Psoas muscle (tissue), 8 donors: ENCODE results near the gene CCDC86. TPM values are rescaled to one million over a fixed set of nuclear protein-coding genes. Genes with fewer than 3 reads are reported as not detected.

Experiments
- ATAC-seq, 4 donors: fragments of 200-7000 bp; cut with Tn5 transposase; one replicate each; pipeline ENCODE4 v1.9.1; 2020; ENCODE audit warnings: moderate library complexity in 3 of 4, mild to moderate bottlenecking in 2 of 4
- DNase-seq, 2 donors: peaks; one replicate each; pipeline ENCODE4 v3.0.0-alpha.2; 2020
- H3K27ac ChIP-seq: fragments of 200-600 bp; one replicate; pipeline ENCODE4 v1.8.0; 2022
- H3K27me3 ChIP-seq, 3 donors: fragments of 200-600 bp in 1 of 3; one replicate each; pipeline versions ENCODE4 v1.6.1 to v1.8.0; 2013 to 2022; ENCODE audit warnings: low read length in 2 of 3, mild to moderate bottlenecking in 2 of 3, moderate library complexity in 1 of 3; ENCODE audit not compliant: insufficient read depth in 3 of 3
- H3K36me3 ChIP-seq, 2 donors: fragments of 200-600 bp in 1 of 2; one replicate each; pipeline versions ENCODE4 v1.6.1 to v1.8.0; 2013 to 2022; ENCODE audit warnings: low read depth in 1 of 2, mild to moderate bottlenecking in 1 of 2, moderate library complexity in 1 of 2; ENCODE audit not compliant: insufficient read depth in 1 of 2
- H3K4me1 ChIP-seq: fragments of 200-600 bp; one replicate; pipeline ENCODE4 v1.8.0; 2022
- H3K4me3 ChIP-seq: fragments of 200-600 bp; one replicate; pipeline ENCODE4 v1.8.0; 2022; ENCODE audit warnings: mild to moderate bottlenecking
- H3K9me3 ChIP-seq: fragments of 200-600 bp; one replicate; pipeline ENCODE4 v1.8.0; 2022
- WGBS, 3 donors: extraction: QIAGEN DNeasy Blood & Tissue Kit; methylation state at CpG; one replicate each; pipeline versions ENCODE4 v1.1.6 to v1.1.7; 2013; 5-methylcytosine and 5-hydroxymethylcytosine counted together
- intact Hi-C, 2 donors: fragments of 100-400 bp; cut with DNase I; formaldehyde crosslinking; loops; one replicate each; pipeline versions ENCODE4 v1.11.0 to v1.14.2; 2022
- polyA plus RNA-seq, 3 donors: library from polyadenylated mRNA; stranded (reverse); fragments of 200-250 nt; gene quantifications; one replicate each; pipeline ENCODE4 v1.2.3, GENCODE V29; 2013
- total RNA-seq, 4 donors: library from RNA; stranded (reverse); fragmentation: NEBNext Ultra II Directional in 2 of 4; extraction: Animal tissue kit (Norgen Biotek cat#: 25700) in 2 of 4; gene quantifications; one replicate each; pipeline versions ENCODE4 v1.2.1 to v1.2.4, GENCODE V29; 2021 to 2023
- TF ChIP-seq, protein P1 (sequence below): fragments of 200-600 bp; IDR thresholded peaks from one replicate; pipeline ENCODE4 v1.8.0; 2022; ENCODE audit warnings: antibody characterized with exemption
- donor health status: healthy with polysubstance abuse.
- donor health status: DM: no; HTN: no; CAD: no; lungs with moderate emphysema.
- donor health status: Bipolar disorder and iron deficiency.
- donor health status: healthy.
- donor health status: DM: yes; HTN: yes; CAD: no.
- donor health status: DM: no; HTN: no; CAD: no.
- donor health status: DM: no; HTN: no; CAD: no.
- donor health status: DM: yes; HTN: yes; CAD: no.

CCDC86 gene
- total and polyA plus RNA-seq, 7 donors = 24.8 to 55.4 (median 36.2) TPM

DNA sequence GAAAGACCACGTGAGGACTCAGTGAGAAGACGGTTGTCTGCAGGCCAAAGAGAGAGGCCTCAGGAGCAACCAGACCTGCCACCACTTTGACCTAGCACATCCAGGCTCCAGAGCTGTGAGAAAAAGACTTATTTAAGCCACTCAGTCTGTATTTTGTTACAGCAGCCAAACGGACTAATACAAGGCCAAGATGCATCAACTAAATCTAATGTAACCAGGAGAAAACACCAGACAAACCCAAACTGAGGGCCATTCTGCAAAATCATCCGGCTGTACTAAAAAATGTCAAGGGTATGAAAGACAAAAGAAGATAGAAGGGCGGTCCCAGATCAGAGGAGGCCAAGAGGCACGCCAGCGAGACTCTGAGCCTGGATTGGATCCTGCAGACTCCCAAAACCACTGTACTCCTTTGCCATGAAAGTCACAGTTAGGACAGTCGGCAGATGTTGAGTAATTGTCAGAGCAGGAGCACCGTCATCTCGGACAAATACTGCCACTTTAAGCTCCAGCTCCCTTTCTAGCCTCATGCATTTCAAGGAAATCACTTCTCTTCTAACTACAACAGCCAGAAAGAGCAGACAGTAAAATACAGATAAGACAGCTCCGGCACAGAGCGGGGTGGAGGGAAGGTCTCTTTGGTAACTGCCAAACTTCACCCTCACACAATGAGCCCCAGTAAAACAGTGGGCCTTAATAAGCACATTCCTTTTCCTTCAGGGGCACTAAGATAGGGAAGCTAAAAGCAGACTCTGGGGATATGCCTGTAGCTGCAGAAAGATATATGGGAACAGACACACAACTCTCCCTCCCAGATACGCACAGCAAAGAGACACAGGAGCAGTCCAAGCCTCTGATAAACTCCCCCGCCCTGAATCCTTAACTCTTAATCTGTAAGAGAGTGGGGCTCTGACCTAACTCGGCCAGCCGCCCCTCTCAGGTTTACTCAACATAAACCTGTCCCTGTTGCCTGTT lies 21.9 kb downstream of the CCDC86 start:
- Histone ChIP-seq H3K36me3 (no peaks in the 10 kb centered on the region), H3K4me3 (no peak overlapping the region), H3K4me1 (no peaks in the 10 kb centered on the region), H3K27ac (no peak overlapping the region), H3K27me3 (no peaks in the 10 kb centered on the region), H3K9me3 (no peaks in the 10 kb centered on the region)
- intact Hi-C loops = no loop called here
- ATAC-seq (no peak), DNase-seq (peak in 1 of 2 donors; percentile 19)
- WGBS, 3 donors = 79 to 83% (median 80%) methylated on average over 16 of the region's 16 CpGs
- TF ChIP-seq, protein P1, sequence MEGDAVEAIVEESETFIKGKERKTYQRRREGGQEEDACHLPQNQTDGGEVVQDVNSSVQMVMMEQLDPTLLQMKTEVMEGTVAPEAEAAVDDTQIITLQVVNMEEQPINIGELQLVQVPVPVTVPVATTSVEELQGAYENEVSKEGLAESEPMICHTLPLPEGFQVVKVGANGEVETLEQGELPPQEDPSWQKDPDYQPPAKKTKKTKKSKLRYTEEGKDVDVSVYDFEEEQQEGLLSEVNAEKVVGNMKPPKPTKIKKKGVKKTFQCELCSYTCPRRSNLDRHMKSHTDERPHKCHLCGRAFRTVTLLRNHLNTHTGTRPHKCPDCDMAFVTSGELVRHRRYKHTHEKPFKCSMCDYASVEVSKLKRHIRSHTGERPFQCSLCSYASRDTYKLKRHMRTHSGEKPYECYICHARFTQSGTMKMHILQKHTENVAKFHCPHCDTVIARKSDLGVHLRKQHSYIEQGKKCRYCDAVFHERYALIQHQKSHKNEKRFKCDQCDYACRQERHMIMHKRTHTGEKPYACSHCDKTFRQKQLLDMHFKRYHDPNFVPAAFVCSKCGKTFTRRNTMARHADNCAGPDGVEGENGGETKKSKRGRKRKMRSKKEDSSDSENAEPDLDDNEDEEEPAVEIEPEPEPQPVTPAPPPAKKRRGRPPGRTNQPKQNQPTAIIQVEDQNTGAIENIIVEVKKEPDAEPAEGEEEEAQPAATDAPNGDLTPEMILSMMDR = no peak

DNA sequence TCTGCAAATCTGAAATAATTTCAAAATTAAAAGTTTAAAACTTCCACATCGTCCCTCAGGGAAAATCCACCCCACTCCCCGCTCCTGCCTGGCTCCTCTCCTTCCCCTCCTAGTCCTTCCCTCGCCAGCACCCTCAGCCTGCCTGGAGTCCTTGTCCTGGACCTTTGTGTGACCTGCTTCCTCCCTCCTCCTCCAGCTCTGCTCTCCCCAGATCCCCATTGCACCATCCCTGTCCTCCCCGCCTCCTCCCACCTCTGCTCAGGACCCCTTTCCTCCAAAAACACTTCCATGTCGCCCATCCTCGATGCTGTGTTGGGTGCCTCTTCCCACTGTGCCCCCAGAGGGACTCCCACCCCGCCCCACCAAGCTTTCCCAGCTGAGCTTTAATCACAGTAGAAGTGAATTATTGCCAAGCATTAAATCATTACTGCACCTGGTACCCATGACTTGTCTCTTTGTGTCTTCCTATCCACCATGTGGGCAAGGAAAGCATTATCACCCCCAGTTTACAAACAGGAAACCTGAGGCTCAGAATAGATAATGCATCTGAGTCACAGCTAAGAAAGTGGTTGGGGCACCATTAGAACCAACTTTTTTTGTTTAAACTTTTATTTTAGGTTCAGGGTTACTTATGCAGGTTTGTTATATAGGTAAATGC lies 23.1 kb downstream of the CCDC86 start:
- Histone ChIP-seq H3K27me3 (no peaks in the 10 kb centered on the region), H3K27ac (no peak overlapping the region), H3K4me1 (no peaks in the 10 kb centered on the region), H3K9me3 (no peaks in the 10 kb centered on the region), H3K4me3 (no peak overlapping the region), H3K36me3 (no peaks in the 10 kb centered on the region)
- DNase-seq = peak in 1 of 2 donors; percentile 20
- intact Hi-C loops = no loop called here
- ATAC-seq = no peak
- TF ChIP-seq, protein P1 = no peak
- WGBS, 3 donors = 68 to 80% (median 76%) methylated on average over 7 of the region's 7 CpGs

GRCh38 chr11:60866911-60867870 lies 25.3 kb downstream of the CCDC86 start, which contains the start of gene ZP1:
ZP1 (plus strand) TSS chr11:60867542; CDS start chr11:60867562, 20 bp downstream.
- peak in 1 of 4 donors; percentile 7 for ATAC-seq
- Histone ChIP-seq H3K27ac (no peak within 1 kb of the TSS), H3K4me1 (peaks cover 16% of the 10 kb centered on the region), H3K9me3 (no peaks in the 10 kb centered on the region), H3K27me3 (no peaks in the 10 kb centered on the region), H3K36me3 (no peaks in the 10 kb centered on the region), H3K4me3 (no peak within 1 kb of the TSS)
- 60 to 62% (median 61%) methylated on average over 12 to 13 of the region's 13 CpGs for WGBS, 3 donors
- intact Hi-C loops = no loop called here
- peak in 1 of 2 donors; percentile 41 for DNase-seq
- TF ChIP-seq, protein P1 = no peak

DNA sequence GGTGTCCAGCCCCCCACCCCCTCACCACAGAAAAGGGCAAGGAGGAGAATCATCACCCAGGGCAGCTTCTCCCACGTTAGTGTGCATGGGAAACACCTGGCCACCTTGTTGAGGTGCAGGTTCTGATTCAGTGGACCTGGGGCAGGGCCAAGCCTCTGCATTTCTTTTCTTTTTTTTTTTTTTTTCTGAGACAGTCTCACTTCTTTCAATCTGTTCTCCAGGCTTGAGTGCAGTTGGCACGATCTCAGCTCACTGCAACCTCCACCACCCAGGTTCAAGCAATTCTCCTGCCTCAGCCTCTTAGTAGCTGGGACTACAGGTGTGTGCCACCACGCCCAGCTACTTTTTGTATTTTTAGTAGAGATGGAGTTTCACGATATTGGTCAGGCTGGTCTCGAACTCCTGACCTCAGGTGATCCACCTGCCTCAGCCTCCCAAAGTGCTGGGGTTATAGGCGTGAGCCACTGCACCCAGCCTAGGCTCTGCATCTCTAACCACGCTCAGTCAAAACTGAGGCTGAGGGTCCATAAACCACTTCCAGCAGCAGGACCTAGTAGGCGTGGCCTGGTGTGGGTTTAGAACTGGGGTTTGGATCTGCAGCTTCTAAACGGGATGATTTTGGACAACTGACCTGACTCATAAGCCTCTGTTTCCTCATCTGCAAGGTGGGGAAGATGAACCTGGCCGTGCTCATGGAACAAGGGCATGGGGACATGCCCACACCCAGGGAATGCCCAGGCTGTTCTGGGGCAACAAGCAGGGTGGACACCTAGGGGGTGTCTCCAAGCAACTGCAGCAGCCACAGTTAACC lies 26.2 kb downstream of the CCDC86 start:
- DNase-seq = peak in 1 of 2 donors; percentile 38
- no peaks in the 10 kb centered on the region for H3K9me3 ChIP-seq
- H3K36me3 ChIP-seq = no peaks in the 10 kb centered on the region
- peaks cover 22% of the 10 kb centered on the region for H3K4me1 ChIP-seq
- no peak for ATAC-seq
- no peaks in the 10 kb centered on the region for H3K27me3 ChIP-seq
- 85 to 89% (median 85%) methylated on average over 10 of the region's 10 CpGs for WGBS, 3 donors
- intact Hi-C loops = no loop called here
- no peak overlapping the region for H3K4me3 ChIP-seq
- H3K27ac ChIP-seq = no peak overlapping the region
- TF ChIP-seq, protein P1 = no peak
